ENCODE results near the gene VARS1.

The VARS1 gene

GRCh38 chr6:31769684-31770371 is 25.7 kb downstream of the VARS1 start:
- peak; percentile 33 for DNase-seq

- no peak for DNase-seq
Measured at GRCh38 chr6:31768363-31769257, 26.9 kb downstream of the VARS1 start.

- no peak for DNase-seq
Measured at GRCh38 chr6:31767096-31767645, 28.4 kb downstream of the VARS1 start.

- DNase-seq: no peak
Measured at GRCh38 chr6:31765910-31766794, 29.4 kb downstream of the VARS1 start.

GRCh38 chr6:31765559-31765909 is 30.0 kb downstream of the VARS1 start:
- no peak for DNase-seq

GRCh38 chr6:31764198-31764597 is 31.4 kb downstream of the VARS1 start:
- DNase-seq: no peak

- DNase-seq: no peak
Measured at GRCh38 chr6:31763619-31763940, 32.0 kb downstream of the VARS1 start.

- DNase-seq: no peak
Measured at GRCh38 chr6:31762878-31763618, 32.5 kb downstream of the VARS1 start.

GRCh38 chr6:31762356-31762755 is 33.2 kb downstream of the VARS1 start, which contains the start of gene SAPCD1:
Gene SAPCD1, plus strand, starts transcription at chr6:31762656. Its CDS starts 399 bp downstream, at chr6:31763055.
- DNase-seq: no peak

GRCh38 chr6:31761343-31761742 is 34.2 kb downstream of the VARS1 start:
- no peak for DNase-seq

GRCh38 chr6:31760790-31761189 is 34.8 kb downstream of the VARS1 start:
- DNase-seq: no peak

- DNase-seq: no peak
Measured at GRCh38 chr6:31758281-31758680, 37.3 kb downstream of the VARS1 start.

- no peak for DNase-seq
Measured at GRCh38 chr6:31752739-31753319, 42.7 kb downstream of the VARS1 start.

- DNase-seq: no peak
Measured at GRCh38 chr6:31750411-31751022, 45.0 kb downstream of the VARS1 start.

- no peak for DNase-seq
Measured at GRCh38 chr6:31749301-31750036, 46.1 kb downstream of the VARS1 start.
